ENCODE results near the gene PLTP.

DNA sequence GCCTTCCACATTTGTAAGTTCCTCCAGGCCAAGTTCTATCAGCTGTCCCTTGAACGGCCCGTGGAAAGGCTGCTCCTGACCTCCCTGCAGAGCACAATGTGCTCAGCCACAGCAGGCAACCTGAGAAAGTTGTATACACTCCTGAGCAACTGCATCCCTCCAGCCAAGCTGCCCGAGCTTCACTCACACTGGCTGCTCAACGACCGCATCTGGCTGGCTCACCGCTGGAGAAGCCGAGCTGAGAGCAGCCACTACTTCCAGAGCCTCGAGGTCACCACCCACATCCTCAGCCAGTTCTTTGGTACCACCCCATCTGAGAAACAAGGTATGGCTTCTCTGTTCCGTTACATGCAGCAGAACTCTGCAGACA, 28.9 kb downstream of the PLTP start:
- TF ChIP-seq, protein P1, sequence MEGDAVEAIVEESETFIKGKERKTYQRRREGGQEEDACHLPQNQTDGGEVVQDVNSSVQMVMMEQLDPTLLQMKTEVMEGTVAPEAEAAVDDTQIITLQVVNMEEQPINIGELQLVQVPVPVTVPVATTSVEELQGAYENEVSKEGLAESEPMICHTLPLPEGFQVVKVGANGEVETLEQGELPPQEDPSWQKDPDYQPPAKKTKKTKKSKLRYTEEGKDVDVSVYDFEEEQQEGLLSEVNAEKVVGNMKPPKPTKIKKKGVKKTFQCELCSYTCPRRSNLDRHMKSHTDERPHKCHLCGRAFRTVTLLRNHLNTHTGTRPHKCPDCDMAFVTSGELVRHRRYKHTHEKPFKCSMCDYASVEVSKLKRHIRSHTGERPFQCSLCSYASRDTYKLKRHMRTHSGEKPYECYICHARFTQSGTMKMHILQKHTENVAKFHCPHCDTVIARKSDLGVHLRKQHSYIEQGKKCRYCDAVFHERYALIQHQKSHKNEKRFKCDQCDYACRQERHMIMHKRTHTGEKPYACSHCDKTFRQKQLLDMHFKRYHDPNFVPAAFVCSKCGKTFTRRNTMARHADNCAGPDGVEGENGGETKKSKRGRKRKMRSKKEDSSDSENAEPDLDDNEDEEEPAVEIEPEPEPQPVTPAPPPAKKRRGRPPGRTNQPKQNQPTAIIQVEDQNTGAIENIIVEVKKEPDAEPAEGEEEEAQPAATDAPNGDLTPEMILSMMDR (IDR thresholded peaks at IDR 0.05), result no peak
- TF ChIP-seq POLR2AphosphoS5 (IDR thresholded peaks at IDR 0.05) (no peak), POLR2A (IDR thresholded peaks at IDR 0.05) (no peak)

Data from suprapubic skin (tissue), 4 donors.